Choroid plexus epithelial cell (primary cell): Measurements from ENCODE around the gene YIF1B.

Experiments used
- DNase-seq: peaks from one replicate; pipeline ENCODE4 v3.0.0-alpha.2; 2010; ENCODE audit warnings: low read depth
- H3K4me3 ChIP-seq: 2 replicates; pipeline ENCODE4 v1.5.1; 2011; ENCODE audit warnings: low read depth, mild to moderate bottlenecking, control low read depth, low read length, moderate library complexity
- TF ChIP-seq, protein P1 (sequence below): conservative IDR thresholded peaks from 2 replicates; pipeline ENCODE4 v1.5.1; 2011; ENCODE audit warnings: low read depth, mild to moderate bottlenecking, control low read depth, inconsistent platforms, low read length, moderate library complexity

The YIF1B gene

DNA sequence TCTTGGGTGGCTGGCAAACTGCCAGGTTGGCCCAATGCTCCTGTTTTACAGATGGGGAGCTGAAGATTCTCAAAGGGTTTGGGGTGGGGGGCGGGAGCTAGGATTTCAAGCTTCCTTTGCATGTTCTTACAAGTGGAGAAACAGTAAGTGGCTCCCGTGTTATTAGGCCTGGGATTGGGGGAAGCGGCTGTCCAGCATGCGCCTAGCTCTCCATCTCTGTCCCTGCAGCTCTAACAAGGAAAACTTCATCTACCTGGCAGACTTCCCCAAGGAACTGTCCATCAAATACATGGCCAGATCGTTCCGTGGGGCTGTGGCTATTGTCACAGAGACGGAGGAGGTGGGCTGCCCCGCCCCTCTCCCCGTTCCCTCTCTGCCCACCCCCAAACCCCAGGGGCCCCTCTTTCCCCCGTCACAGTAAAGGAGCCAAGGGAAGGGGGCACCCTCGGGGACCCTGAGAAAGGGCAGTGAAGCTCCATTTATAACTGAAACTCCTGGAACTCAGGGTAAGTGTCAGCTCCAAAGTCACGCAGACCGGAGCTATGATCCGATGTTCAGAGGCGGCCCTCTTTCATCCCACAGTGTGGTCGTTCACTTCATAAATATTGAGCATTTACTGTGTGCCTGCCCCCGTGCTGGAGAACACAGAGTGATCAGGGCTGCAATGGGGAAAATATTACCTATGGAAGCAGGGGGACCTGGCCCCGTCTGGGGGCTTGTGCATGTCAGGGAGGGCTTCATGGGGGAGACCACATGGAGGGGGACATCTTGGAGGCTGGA is 43.7 kb upstream of the YIF1B start:
- DNase-seq, result no peak
- no peak overlapping the region for H3K4me3 ChIP-seq
- TF ChIP-seq, protein P1, sequence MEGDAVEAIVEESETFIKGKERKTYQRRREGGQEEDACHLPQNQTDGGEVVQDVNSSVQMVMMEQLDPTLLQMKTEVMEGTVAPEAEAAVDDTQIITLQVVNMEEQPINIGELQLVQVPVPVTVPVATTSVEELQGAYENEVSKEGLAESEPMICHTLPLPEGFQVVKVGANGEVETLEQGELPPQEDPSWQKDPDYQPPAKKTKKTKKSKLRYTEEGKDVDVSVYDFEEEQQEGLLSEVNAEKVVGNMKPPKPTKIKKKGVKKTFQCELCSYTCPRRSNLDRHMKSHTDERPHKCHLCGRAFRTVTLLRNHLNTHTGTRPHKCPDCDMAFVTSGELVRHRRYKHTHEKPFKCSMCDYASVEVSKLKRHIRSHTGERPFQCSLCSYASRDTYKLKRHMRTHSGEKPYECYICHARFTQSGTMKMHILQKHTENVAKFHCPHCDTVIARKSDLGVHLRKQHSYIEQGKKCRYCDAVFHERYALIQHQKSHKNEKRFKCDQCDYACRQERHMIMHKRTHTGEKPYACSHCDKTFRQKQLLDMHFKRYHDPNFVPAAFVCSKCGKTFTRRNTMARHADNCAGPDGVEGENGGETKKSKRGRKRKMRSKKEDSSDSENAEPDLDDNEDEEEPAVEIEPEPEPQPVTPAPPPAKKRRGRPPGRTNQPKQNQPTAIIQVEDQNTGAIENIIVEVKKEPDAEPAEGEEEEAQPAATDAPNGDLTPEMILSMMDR, result no peak

DNA sequence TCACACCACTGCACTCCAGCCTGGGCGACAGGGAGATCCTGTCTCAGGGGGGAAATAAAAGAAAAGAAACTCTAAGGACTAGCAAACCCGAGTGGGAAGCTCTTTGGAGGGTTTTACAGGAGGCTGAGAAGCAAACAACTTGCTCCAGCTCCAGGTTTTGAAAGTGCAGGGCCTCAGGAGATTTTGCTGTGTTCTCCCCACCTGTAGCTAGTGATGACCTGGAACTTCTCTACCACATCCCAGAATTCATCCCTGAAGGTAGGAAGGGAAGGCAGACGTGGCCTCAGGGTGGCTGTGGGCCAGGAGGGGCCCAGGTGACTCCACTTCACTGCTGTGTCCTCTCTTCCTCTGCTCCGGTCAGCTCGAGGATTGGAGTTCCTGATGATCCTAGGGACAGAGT is 42.3 kb upstream of the YIF1B start:
- DNase-seq, result no peak
- no peak overlapping the region for H3K4me3 ChIP-seq
- TF ChIP-seq, protein P1, result no peak

DNA sequence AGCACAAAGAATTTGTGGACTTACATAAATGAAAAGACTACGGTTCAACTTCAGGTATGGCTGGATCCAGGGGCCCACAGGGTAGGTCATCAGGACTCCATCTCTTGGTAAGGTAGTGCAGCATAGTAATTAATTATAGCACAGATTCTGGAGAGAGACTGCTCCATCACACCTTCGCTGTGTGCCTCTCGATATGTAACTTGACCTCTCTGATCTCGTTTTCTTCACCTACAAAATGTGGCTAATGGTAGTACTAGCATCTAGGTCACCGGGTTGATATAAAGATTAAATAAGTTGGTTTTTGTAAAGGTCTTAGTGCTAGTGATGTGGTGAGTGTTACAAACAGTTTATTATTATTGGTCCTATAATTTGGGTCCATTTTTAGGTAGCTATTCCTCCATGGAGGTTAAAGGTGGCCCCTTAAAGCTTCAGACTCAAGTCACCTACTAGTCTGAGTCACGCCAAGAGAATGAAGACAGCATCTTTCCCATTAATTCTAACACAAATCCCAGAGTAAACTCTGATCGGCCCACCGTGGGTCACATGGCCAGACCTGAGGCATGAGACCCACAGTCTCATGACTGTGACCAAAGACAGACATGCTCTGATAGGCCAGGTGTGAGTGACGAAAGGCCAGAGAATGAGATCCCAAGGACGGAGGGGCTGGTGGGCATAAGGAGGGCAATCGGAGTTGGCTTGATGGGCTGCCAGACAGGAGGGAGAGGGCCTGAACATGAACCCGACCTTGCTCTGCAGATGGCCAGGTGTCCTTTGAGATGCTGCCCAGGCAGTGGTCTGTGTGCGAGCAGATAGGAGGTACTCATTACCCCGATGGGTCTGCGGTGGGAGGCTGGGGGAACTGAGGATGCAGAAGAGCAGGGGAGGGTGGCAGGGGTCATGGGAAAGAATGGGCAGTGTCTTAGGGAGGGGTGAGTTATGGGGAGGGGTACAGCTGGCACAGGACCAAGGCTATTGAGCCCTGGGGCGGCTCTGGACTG is 40.3 kb upstream of the YIF1B start:
- DNase-seq, result no peak
- H3K4me3 ChIP-seq, result no peak overlapping the region
- TF ChIP-seq, protein P1, result no peak

DNA sequence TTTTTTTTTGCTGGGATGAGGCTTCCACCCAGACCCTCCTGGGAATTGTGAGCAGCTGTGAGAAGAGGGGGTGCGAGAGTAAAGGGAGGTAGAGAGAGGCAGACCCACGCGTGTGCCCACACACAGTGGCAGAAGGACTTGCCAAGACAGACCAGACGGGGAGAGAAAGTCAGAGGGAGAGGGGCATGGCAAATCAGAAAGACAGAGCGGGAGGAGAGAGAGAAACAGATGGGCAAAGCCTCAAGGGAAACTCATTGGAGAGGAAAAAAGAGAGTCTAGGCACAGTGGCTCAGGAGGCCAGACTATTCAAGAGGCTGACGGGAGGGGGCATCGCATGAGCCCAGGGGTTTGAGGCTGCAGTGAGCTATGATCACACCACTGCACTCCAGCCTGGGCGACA is 36.9 kb upstream of the YIF1B start:
- no peak for DNase-seq
- TF ChIP-seq, protein P1, result no peak
- no peak overlapping the region for H3K4me3 ChIP-seq

DNA sequence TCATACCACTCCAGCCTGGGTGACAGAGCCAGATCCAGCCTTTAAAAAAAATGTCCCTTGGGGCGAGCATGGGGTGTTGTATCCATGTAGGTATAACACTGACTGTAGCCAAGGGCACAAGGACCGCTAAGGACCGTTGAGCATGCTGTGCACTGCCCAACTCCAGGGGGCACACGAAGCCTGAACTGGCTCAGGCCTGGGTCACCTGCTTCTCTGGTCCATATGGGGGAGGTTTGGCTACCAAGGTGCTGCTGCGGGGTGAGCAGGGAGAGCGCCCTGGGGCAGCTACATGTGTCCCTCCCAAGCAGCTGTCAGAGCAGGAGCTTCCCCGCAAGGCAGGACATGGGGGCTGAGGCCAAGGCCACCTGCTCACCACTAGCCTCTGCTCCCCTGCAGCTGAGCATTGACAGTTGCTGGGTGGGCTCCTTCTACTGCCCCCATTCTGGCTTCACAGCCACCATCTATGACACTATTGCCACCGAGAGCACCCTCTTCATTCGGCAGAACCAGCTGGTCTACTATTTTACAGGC is 36.2 kb upstream of the YIF1B start:
- H3K4me3 ChIP-seq, result no peak overlapping the region
- TF ChIP-seq, protein P1, result no peak
- no peak for DNase-seq

DNA sequence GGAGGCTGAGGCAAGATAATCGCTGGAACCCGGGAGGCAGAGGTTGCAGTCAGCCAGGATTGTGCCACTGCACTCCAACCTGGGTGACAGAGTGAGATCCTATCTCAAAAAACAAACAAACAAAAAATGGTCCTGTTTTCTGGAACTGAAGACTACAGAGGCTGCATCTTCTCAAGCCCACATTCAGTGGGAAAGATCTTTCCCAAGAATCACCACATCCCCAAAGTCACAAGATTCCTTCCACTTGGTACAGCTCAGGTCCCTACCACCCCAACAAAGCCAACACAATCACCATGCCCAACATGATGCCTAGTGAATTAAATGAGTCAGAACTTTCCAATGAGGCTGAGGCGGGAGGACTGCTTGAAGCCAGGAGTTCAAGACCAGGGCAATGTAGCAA is 35.1 kb upstream of the YIF1B start:
- TF ChIP-seq, protein P1, result no peak
- DNase-seq, result no peak
- H3K4me3 ChIP-seq, result no peak overlapping the region
